Measurements from ENCODE around the gene RFC3. TPM values are rescaled to one million over a fixed set of nuclear protein-coding genes. Genes with fewer than 3 reads are reported as not detected.

The RFC3 gene
- total RNA-seq, 4 donors from 2014 or later: 5.7 to 15.1 (median 7.9) TPM

DNA sequence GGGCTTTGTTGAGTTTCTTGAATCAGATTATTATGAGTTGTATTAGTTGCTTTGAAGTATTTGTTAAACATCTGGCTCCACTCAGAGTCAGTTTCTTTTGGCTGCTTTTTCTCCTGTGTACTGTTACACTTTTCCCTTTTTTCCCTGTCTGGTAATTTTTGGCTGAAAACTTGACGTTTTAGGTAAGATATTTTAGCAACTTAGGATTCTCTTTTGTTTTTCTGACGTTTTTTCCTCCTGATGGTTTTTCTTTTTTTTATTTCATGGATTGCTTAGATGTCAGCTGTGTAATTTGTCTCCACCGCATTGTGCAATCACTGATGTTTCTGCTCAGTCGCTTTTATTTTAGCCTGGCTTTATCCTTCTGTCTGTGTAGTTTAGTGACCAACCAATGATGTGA, 20.7 kb downstream of the RFC3 start:
- TF ChIP-seq, protein P1, sequence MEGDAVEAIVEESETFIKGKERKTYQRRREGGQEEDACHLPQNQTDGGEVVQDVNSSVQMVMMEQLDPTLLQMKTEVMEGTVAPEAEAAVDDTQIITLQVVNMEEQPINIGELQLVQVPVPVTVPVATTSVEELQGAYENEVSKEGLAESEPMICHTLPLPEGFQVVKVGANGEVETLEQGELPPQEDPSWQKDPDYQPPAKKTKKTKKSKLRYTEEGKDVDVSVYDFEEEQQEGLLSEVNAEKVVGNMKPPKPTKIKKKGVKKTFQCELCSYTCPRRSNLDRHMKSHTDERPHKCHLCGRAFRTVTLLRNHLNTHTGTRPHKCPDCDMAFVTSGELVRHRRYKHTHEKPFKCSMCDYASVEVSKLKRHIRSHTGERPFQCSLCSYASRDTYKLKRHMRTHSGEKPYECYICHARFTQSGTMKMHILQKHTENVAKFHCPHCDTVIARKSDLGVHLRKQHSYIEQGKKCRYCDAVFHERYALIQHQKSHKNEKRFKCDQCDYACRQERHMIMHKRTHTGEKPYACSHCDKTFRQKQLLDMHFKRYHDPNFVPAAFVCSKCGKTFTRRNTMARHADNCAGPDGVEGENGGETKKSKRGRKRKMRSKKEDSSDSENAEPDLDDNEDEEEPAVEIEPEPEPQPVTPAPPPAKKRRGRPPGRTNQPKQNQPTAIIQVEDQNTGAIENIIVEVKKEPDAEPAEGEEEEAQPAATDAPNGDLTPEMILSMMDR (IDR thresholded peaks at IDR 0.05): no peak
- no peak for DNase-seq (ENCODE audit: low spot score)
- no peak for ATAC-seq (ENCODE audit: low FRiP score)

DNA sequence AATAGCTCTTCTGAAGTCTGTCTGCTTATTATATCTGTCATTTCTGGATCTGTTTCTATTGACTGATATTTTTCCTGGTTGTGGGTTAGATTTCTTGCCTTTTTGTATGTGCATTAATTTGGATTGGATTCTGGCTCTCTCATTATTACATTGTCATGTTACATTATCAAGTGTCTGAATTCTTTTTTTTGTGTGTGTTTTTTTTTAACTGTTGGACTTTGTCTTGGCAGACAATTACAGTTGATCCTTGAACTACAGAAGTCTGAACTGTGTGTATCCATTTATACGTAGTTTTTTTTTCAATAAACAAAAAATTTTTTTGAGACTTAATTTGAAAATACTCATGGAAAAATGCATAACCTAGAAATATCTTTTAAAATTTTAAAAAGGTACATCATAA, 22.5 kb downstream of the RFC3 start:
- DNase-seq (ENCODE audit: low spot score) (no peak), ATAC-seq (ENCODE audit: low FRiP score) (no peak)
- TF ChIP-seq, protein P1 (IDR thresholded peaks at IDR 0.05): no peak

DNA sequence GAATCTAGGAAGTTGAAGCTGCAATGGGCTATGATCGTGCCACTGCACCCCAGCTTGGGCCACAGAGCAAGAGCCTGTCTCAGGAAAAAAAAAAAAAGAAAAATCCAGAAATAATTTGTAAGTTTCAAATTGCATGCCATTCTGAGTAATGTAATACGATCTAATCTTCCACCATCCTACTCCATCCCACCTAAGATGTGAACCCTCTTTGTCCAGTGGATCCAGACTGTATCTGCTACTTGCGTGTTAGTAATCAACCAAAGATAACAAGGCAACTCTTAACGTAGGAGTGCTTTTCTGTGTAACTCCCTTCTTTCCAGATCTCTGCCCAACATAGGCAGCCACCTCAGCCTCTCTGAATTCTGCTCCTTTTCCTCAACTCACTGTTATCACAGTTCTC, 24.3 kb downstream of the RFC3 start:
- ATAC-seq (ENCODE audit: low FRiP score) (no peak), DNase-seq (ENCODE audit: low spot score) (no peak)
- TF ChIP-seq, protein P1 (IDR thresholded peaks at IDR 0.05): no peak

DNA sequence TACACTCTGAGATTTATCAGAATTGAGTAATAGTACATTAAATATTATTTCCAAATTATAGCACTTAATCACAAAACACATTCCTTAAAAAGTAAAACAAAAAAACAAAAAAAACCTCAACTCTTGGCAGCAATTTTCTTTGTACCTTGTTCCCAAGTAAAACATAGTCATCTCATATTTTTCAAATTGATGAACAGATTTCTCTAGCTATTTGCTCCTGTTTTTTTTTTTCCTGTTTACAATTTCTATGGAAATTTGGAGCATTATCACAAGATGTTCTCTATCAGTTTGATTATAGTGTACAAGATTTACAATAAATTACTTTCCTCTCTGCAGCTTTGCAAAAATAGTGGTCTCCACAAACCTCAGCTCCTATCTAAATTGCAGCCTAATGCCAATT, 25.0 kb downstream of the RFC3 start:
- ATAC-seq (ENCODE audit: low FRiP score) (no peak), DNase-seq (ENCODE audit: low spot score) (no peak)
- TF ChIP-seq, protein P1 (IDR thresholded peaks at IDR 0.05): no peak

DNA sequence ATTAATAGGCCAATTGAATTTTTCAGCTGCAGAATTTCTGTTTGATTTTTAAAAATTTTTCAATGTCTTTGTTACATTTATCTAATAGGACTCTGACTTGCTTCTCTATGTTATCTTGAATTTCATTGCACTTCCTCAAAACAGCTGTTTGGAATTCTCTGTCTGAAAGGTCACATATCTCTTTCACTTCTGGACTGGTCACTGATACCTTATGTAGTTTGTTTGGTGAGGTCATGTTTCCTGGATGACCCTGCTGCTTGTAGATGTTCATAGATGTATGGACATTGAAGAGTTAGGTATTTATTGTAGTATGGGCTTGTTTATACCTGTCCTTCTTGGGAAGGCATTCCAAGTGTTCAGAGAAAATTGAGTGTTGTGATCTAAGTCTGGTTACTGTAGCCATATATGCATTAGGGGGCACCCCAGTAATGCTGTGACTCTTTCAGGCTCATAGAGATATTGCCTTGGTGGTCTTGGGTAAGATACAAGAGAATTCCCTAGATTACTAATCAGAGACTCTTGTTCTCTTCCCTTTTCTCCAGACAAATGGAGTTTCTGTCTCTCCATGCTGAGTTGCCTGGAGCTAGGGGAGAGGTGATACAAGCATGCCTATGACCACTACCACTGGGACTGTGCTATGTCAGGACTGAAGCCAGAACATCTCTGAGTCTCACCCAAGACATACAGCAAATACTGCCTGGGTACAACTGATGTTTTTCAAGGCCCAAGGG, 27.8 kb downstream of the RFC3 start:
- TF ChIP-seq, protein P1 (IDR thresholded peaks at IDR 0.05): no peak
- DNase-seq (ENCODE audit: low spot score): no peak
- ATAC-seq (ENCODE audit: low FRiP score): no peak

DNA sequence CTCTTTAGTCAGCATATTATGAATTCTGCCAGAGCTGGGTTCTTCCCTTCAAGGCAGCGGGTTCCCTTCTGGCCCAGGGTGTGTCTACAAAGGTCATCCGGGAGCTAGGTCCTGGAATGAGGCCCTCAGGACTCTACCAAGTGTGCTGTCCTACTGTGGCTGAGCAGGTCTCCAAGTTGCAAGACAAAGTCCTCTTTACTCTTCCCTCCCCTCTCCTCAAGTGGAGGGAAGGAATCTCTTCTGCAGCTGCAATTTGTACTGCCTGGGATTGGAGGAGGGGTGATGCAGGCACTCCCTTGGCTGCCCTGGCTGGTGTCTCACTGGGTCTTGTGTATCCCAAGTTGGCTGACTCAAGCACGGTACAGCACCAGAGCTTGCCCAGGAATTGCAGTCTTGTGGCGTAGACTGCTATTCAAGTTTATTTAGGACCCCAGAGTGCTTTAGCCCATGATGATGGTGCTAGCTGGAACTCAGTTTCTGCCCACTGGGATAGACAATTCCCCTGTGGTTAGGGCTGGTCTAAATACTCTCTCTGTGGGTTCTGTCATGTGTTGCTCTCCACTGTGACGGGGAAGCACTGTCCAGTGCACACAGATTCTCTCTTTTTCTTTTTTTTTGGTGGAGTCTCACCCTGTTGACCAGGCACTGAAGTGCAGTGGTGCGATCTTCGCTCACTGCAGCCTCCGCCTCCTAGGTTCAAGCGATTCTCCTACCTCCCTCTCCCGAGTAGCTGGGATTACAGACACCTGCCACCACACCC, 28.5 kb downstream of the RFC3 start:
- ATAC-seq (ENCODE audit: low FRiP score): no peak
- no peak for DNase-seq (ENCODE audit: low spot score)
- TF ChIP-seq, protein P1 (IDR thresholded peaks at IDR 0.05): no peak

DNA sequence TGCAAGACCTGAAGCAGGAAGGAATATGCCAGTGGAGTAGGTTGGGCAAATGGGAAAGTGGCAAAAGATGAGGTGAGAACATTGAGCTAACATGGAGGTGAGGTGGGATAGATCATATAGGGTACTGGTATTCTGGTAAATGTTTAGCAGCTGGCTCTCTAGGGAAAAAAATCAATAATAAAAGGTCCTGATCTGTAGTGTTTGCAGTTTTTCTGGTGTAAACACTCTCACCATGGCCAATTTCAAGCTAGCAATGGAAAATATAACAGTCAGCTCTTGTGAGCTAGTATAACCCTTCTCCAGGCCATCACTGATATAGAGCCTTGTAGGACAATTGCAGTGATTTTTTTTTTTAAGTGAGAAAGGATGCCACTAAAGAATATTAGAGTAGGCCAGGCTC, 31.3 kb downstream of the RFC3 start:
- TF ChIP-seq, protein P1 (IDR thresholded peaks at IDR 0.05): no peak
- DNase-seq (ENCODE audit: low spot score) (no peak), ATAC-seq (ENCODE audit: low FRiP score) (no peak)

Data from omental fat pad (tissue), 4 donors.